Activated CD4-positive, alpha-beta T cell treated with anti-CD3 and anti-CD28 coated beads, Interleukin-2, Interleukin-4, amounts not matched to agents 100 ng/mL and 50 ng/mL, durations not matched to agents 16 hours and 8 hours (primary cell): Measurements from ENCODE around the gene MEF2B.

ENCODE experiments used
- DNase-seq: peaks from one replicate; pipeline ENCODE4 v3.0.0-alpha.2; 2020; ENCODE audit warnings: low spot score

The MEF2B gene

GRCh38 chr19:19098703-19099632 lies 71.1 kb downstream of the MEF2B start:
- DNase-seq, result no peak

GRCh38 chr19:19098084-19098702 lies 71.9 kb downstream of the MEF2B start:
- no peak for DNase-seq

GRCh38 chr19:19096641-19097627 lies 73.1 kb downstream of the MEF2B start:
- DNase-seq, result no peak

- DNase-seq, result no peak
Measured at GRCh38 chr19:19095691-19096090, 74.4 kb downstream of the MEF2B start.
